ENCODE results near the gene TMCC1. TPM values are rescaled to one million over a fixed set of nuclear protein-coding genes. Genes with fewer than 3 reads are reported as not detected.
A peak's percentile ranks its signal among the peaks of the same experiment; 100 is the strongest.
"Not testable (repeated sequence)": the region's sequence is repeated elsewhere in the genome, so short reads cannot be mapped to it uniquely, and the experiment has no call there.

The TMCC1 gene
- total RNA-seq, 4 donors from 2014 or later: 23.2 to 78.7 (median 54.1) TPM

DNA sequence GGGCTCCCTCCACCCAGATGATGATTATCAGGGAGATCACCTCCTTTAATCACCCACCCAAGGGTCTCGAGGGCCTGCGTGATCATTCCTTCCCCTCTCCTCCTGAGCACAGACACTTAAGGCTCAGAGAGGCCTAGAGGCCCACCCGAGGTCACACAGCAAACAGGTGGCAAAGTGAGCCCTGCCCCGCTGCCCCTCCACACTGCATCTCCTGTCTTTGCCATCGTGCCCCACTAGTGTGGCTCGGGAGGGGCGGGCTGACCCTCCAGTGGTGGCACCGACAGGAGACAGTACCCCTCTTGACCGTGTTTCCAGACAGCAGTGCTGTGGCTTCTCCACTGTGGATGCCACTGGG is 282.1 kb downstream of the TMCC1 start:
- intact Hi-C loops (cut with DNase I; ENCODE audit: low total_unique reads): no loop called here
- DNase-seq: no peak
- H3K4me1 ChIP-seq: peaks cover 0 to 18% of the 10 kb centered on the region in 2 donors
- H3K9me3 ChIP-seq: no peaks in the 10 kb centered on the region
- no peak for TF ChIP-seq POLR2A (IDR thresholded peaks at IDR 0.05)
- TF ChIP-seq, protein P1, sequence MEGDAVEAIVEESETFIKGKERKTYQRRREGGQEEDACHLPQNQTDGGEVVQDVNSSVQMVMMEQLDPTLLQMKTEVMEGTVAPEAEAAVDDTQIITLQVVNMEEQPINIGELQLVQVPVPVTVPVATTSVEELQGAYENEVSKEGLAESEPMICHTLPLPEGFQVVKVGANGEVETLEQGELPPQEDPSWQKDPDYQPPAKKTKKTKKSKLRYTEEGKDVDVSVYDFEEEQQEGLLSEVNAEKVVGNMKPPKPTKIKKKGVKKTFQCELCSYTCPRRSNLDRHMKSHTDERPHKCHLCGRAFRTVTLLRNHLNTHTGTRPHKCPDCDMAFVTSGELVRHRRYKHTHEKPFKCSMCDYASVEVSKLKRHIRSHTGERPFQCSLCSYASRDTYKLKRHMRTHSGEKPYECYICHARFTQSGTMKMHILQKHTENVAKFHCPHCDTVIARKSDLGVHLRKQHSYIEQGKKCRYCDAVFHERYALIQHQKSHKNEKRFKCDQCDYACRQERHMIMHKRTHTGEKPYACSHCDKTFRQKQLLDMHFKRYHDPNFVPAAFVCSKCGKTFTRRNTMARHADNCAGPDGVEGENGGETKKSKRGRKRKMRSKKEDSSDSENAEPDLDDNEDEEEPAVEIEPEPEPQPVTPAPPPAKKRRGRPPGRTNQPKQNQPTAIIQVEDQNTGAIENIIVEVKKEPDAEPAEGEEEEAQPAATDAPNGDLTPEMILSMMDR (IDR thresholded peaks at IDR 0.05): no peak
- peak overlapping the region; percentile 12 to 45 for H3K27ac ChIP-seq
- H3K4me3 ChIP-seq: no peak overlapping the region
- no peaks in the 10 kb centered on the region for H3K27me3 ChIP-seq
- H3K36me3 ChIP-seq: no peaks in the 10 kb centered on the region

GRCh38 chr3:129610794-129611445 is 282.6 kb downstream of the TMCC1 start:
- peaks cover 0 to 16% of the 10 kb centered on the region in 2 donors for H3K4me1 ChIP-seq
- not testable (repeated sequence) for H3K27me3 ChIP-seq
- H3K27ac ChIP-seq: peak overlapping the region in 1 of 2 donors; percentile 12

GRCh38 chr3:129610276-129610675 is 283.2 kb downstream of the TMCC1 start:
- H3K36me3 ChIP-seq: no peaks in the 10 kb centered on the region
- no peaks in the 10 kb centered on the region for H3K27me3 ChIP-seq
- H3K27ac ChIP-seq: peak overlapping the region; percentile 42 to 97
- no peak for TF ChIP-seq POLR2A (IDR thresholded peaks at IDR 0.05)
- TF ChIP-seq, protein P1 (IDR thresholded peaks at IDR 0.05): no peak
- peaks cover 0 to 12% of the 10 kb centered on the region in 2 donors for H3K4me1 ChIP-seq
- DNase-seq: no peak
- no peak overlapping the region for H3K4me3 ChIP-seq
- no peaks in the 10 kb centered on the region for H3K9me3 ChIP-seq
- intact Hi-C loops (cut with DNase I; ENCODE audit: low total_unique reads): no loop called here

More at GRCh38 chr3:129610794-129611445, 282.6 kb downstream of the TMCC1 start:
- H3K4me3 ChIP-seq; DNase-seq; intact Hi-C loops (cut with DNase I; ENCODE audit: low total_unique reads); H3K36me3 ChIP-seq; H3K9me3 ChIP-seq: not testable (repeated sequence)

DNA sequence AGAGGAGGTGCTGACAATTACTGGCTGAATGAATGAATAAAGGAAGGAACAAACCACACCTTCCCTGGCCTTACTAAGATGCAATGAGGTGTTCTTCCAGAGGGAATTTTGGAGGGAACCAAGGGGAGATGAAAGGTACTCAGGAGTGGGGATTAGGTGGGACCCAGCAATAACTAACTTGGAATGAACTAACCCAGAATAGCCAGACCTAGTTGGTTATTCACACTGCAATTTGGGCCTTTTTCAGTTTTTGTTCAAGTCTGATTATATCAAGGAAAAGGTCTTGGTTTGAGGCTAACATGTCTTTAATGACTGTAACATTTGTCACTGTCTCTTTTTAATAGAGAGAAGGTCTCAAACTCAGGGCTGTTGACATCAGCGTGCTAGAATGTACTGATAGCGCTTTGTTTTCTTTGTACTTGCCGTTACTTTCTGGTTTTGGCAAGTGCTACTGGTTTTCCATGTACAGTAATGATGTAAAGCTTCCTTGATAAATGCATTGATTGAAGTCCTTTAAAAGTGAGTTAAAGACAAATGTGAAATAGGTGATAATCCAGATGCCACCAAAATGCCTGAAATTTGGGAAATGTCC is 283.8 kb downstream of the TMCC1 start:
- no peak overlapping the region for H3K4me3 ChIP-seq

DNA sequence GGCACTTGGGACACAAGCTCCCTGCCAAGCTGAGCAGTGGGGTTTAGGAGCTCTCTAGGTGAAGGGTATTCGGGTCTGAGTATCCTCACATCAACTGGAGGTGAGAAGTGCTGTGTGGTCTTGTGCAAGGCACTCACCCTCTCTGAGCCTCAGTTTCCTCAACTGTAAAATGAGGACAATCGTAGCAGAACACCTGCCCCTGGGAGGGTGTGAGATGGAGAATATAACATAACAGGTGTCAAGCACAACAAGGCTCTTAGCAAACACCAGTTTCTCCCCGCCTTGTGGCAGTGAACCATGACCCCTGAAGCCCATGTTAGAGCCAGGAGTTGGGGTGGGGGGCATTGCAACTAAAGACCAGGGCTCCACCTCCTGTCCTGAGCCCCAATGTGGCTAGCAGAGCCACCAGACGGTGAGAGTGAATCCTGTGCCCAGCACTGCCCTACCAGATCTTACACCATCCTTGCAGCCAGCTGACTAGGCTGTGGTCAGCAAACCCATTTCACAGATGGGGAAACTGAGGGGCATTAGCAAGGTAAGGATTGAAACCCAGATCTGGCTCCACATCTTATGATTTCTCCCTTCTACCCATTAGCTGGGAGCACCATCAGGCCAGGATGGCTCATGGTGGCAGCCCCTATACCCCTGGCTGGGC is 284.4 kb downstream of the TMCC1 start:
- H3K4me3 ChIP-seq: no peak overlapping the region
- peaks cover 0 to 12% of the 10 kb centered on the region in 2 donors for H3K4me1 ChIP-seq
- H3K36me3 ChIP-seq: no peaks in the 10 kb centered on the region
- TF ChIP-seq POLR2A (IDR thresholded peaks at IDR 0.05): no peak
- TF ChIP-seq, protein P1 (IDR thresholded peaks at IDR 0.05): no peak
- intact Hi-C loops (cut with DNase I; ENCODE audit: low total_unique reads): no loop called here
- no peaks in the 10 kb centered on the region for H3K27me3 ChIP-seq
- no peak for DNase-seq
- peak overlapping the region; percentile 96 to 97 for H3K27ac ChIP-seq
- H3K9me3 ChIP-seq: no peaks in the 10 kb centered on the region

More for the DNA sequence above, 283.8 kb downstream of the TMCC1 start:
- H3K4me1 ChIP-seq: peaks cover 0 to 12% of the 10 kb centered on the region in 2 donors
- no peaks in the 10 kb centered on the region for H3K36me3 ChIP-seq
- no peaks in the 10 kb centered on the region for H3K27me3 ChIP-seq
- H3K27ac ChIP-seq: peak overlapping the region; percentile 42 to 97
- intact Hi-C loops (cut with DNase I; ENCODE audit: low total_unique reads): no loop called here
- no peaks in the 10 kb centered on the region for H3K9me3 ChIP-seq
- no peak for DNase-seq
- TF ChIP-seq, protein P1 (IDR thresholded peaks at IDR 0.05): no peak
- TF ChIP-seq POLR2A (IDR thresholded peaks at IDR 0.05): no peak
